ENCODE results near the gene MACROD2.

DNA sequence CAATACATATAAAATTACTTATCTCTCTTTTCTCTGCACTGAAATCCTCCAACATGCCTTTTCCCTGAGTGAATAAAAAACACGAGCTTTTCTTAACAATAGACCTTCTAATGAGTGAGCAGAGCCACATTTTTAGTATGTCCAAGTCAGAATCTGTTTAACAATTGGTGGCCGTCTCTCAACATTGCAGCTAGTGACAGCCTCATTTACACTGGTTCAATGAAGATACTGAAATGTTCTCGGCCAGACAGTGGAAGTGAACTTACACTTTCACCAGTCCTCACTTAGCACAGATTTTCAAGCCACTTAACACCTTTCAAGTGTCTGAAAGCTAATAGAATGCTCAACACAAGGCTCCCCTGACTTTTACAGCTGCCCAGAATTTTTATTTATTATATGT lies 1810.8 kb downstream of the MACROD2 start:
- TF ChIP-seq, protein P1, sequence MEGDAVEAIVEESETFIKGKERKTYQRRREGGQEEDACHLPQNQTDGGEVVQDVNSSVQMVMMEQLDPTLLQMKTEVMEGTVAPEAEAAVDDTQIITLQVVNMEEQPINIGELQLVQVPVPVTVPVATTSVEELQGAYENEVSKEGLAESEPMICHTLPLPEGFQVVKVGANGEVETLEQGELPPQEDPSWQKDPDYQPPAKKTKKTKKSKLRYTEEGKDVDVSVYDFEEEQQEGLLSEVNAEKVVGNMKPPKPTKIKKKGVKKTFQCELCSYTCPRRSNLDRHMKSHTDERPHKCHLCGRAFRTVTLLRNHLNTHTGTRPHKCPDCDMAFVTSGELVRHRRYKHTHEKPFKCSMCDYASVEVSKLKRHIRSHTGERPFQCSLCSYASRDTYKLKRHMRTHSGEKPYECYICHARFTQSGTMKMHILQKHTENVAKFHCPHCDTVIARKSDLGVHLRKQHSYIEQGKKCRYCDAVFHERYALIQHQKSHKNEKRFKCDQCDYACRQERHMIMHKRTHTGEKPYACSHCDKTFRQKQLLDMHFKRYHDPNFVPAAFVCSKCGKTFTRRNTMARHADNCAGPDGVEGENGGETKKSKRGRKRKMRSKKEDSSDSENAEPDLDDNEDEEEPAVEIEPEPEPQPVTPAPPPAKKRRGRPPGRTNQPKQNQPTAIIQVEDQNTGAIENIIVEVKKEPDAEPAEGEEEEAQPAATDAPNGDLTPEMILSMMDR (conservative IDR thresholded peaks at IDR 0.05; ENCODE audit: low read depth, low read length): no peak
- TF ChIP-seq CEBPB (IDR thresholded peaks at IDR 0.05; ENCODE audit: low read depth, low read length) (no peak), SMC3 (IDR thresholded peaks at IDR 0.05; ENCODE audit: low read depth, low read length) (no peak), MXI1 (IDR thresholded peaks at IDR 0.05; ENCODE audit: borderline replicate concordance, low read depth, low read length) (no peak), POLR2A (IDR thresholded peaks at IDR 0.05; ENCODE audit: low read depth, low read length) (no peak), RAD21 (IDR thresholded peaks at IDR 0.05; ENCODE audit: low read length) (no peak), RFX5 (IDR thresholded peaks at IDR 0.05; ENCODE audit: low read depth, low read length) (no peak), CHD1 (IDR thresholded peaks at IDR 0.05; ENCODE audit: low read depth, low read length) (no peak), MAZ (IDR thresholded peaks at IDR 0.05; ENCODE audit: borderline replicate concordance, low read depth, low read length) (no peak), BHLHE40 (IDR thresholded peaks at IDR 0.05; ENCODE audit: low read depth, low read length) (no peak), FOS (IDR thresholded peaks at IDR 0.05; ENCODE audit: low read depth, low read length) (no peak), MAFK (IDR thresholded peaks at IDR 0.05; ENCODE audit: low read depth, low read length) (no peak)
- TF ChIP-seq, protein P2, sequence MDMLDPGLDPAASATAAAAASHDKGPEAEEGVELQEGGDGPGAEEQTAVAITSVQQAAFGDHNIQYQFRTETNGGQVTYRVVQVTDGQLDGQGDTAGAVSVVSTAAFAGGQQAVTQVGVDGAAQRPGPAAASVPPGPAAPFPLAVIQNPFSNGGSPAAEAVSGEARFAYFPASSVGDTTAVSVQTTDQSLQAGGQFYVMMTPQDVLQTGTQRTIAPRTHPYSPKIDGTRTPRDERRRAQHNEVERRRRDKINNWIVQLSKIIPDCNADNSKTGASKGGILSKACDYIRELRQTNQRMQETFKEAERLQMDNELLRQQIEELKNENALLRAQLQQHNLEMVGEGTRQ (IDR thresholded peaks at IDR 0.05; ENCODE audit: low read depth, low read length): no peak
- TF ChIP-seq, protein P3, sequence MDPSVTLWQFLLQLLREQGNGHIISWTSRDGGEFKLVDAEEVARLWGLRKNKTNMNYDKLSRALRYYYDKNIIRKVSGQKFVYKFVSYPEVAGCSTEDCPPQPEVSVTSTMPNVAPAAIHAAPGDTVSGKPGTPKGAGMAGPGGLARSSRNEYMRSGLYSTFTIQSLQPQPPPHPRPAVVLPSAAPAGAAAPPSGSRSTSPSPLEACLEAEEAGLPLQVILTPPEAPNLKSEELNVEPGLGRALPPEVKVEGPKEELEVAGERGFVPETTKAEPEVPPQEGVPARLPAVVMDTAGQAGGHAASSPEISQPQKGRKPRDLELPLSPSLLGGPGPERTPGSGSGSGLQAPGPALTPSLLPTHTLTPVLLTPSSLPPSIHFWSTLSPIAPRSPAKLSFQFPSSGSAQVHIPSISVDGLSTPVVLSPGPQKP (IDR thresholded peaks at IDR 0.05; ENCODE audit: borderline replicate concordance, low read depth, low read length): no peak

Measured in IMR-90 (cell line).